LNCaP clone FGC (cell line): ENCODE results near the gene GNG7.
"Not testable (repeated sequence)": the region's sequence is repeated elsewhere in the genome, so short reads cannot be mapped to it uniquely, and the experiment has no call there.

ENCODE experiments used
- DNase-seq: peaks from one replicate; pipeline ENCODE4 v3.0.0-alpha.2; 2011; ENCODE audit warnings: low read depth
- H3K4me3 ChIP-seq: 2 replicates; pipeline ENCODE4 v1.5.1; 2011; ENCODE audit warnings: mild to moderate bottlenecking, low read depth, low read length, control low read depth
- TF ChIP-seq, protein P1 (sequence below): IDR thresholded peaks from 2 replicates; pipeline ENCODE4 v1.5.1; 2012; ENCODE audit warnings: mild to moderate bottlenecking; ENCODE audit not compliant: control insufficient read depth, insufficient read depth; ENCODE audit errors: extremely low read depth

The GNG7 gene

DNA sequence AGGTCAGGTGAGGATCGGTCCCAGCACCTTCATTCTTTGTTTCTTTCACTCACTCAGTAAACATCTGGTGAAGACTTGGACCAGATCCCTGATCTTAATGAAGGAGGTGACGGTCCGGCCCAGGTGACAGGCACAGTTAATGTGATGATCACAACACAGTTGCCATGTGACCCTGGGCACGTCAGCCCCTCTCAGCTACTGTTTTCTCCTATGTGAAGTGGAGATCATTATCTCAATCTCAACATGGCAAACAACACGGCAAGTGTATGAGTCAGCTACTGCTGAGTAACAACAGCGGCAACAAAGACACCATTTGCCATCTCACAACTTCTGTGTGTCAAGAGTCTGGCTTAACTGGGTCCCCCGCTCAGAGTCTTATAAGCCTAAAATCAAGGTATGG is 74.6 kb downstream of the GNG7 start:
- TF ChIP-seq, protein P1, sequence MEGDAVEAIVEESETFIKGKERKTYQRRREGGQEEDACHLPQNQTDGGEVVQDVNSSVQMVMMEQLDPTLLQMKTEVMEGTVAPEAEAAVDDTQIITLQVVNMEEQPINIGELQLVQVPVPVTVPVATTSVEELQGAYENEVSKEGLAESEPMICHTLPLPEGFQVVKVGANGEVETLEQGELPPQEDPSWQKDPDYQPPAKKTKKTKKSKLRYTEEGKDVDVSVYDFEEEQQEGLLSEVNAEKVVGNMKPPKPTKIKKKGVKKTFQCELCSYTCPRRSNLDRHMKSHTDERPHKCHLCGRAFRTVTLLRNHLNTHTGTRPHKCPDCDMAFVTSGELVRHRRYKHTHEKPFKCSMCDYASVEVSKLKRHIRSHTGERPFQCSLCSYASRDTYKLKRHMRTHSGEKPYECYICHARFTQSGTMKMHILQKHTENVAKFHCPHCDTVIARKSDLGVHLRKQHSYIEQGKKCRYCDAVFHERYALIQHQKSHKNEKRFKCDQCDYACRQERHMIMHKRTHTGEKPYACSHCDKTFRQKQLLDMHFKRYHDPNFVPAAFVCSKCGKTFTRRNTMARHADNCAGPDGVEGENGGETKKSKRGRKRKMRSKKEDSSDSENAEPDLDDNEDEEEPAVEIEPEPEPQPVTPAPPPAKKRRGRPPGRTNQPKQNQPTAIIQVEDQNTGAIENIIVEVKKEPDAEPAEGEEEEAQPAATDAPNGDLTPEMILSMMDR, result no peak
- DNase-seq, result no peak
- H3K4me3 ChIP-seq, result no peak overlapping the region

DNA sequence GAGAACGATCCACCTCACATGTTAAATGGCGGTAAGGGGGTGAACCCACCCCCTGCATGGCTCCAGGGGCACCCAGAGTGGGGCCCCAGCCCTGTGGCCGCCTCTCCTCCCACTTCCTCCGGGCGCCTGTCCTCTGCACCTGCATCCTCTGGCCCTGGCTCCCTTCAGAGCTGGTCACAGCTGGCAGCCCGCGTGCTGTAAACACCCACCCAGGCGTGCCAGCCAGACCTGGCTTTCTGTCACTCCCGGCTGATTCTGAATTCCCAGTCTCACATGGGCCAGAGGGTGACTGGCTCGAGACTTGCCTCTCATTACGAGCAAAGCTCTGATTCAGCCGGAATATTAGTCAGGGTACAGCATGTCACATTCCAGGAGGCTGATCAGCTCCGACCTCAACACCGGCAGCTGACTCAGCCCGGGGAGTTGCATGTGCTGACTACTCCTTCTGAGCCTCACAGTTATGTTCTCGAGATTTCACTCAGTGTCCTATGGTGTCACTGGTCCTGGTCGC is 75.1 kb downstream of the GNG7 start:
- TF ChIP-seq, protein P1, result no peak
- H3K4me3 ChIP-seq, result no peak overlapping the region
- DNase-seq, result no peak

DNA sequence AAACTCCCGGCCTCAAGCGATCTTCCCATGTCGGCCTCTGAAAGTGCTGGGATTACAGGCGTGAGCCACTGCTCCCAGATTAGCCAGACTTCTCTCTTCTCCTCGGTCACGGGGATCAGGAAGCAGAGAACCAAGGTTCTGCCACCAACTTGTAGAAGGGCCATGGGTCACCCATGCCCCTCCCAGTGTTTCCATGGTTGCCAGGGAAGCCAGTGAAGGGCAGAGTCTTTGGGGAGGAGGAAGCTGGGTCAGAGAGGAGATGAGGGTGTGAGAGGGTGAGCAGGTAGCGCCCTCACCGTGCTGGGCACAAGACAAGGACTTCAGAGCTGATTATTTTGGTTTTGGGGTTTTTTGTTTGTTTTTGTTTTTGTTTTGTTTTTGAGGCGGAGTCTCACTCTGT is 77.1 kb downstream of the GNG7 start:
- H3K4me3 ChIP-seq, result no peak overlapping the region
- TF ChIP-seq, protein P1, result no peak
- no peak for DNase-seq

DNA sequence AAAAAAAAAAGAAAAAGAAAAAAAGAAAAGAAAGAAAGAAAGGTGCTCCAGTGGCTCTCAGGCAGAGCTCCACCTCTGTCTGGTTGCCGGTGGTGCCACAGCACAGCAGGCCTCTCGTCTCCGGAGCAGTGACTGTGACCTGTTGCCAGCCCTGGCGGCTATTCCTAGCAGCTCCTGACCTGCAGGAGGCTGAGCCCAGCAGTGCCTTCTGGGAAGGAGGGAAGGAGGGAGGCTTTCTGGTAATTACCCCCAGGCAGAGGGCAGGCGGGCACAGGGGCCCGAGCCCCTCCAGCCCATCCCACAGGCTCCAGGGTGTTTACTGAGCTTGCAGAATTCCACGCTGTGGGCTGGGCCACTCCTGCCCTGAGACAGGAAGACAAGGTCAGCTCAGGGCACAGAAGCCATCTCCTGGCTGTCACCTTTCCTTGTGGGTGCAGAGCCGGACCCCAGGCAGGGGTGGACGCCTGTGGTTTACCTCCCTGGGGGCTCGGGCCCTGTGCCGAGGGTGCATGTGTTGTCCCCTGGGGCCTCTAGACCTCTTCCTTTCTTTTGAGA is 77.9 kb downstream of the GNG7 start:
- H3K4me3 ChIP-seq, result no peak overlapping the region
- TF ChIP-seq, protein P1, result no peak
- DNase-seq, result no peak

DNA sequence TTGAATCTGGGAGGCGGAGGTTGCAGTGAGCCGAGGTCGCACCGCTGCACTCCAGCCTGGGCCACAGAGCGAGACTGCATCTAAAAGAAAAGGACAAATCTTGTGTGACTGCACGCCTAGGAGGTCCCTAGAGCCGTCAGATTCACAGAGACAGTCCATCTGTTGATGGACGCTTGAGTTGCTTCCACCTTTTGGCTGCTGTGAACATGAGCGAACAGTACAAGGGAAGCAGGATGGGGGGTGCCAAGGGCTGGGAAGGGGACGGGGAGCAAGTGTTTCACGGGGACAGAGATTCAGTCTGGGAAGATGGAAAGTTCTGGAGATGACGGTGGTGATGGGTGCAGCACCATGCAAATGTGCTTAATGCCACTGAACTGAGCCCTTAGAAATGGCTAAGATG is 78.7 kb downstream of the GNG7 start:
- TF ChIP-seq, protein P1, result no peak
- no peak overlapping the region for H3K4me3 ChIP-seq
- DNase-seq, result no peak

- not testable (repeated sequence) for DNase-seq, H3K4me3 ChIP-seq
Observed at GRCh38 chr19:2622371-2622961, 80.0 kb downstream of the GNG7 start.

DNA sequence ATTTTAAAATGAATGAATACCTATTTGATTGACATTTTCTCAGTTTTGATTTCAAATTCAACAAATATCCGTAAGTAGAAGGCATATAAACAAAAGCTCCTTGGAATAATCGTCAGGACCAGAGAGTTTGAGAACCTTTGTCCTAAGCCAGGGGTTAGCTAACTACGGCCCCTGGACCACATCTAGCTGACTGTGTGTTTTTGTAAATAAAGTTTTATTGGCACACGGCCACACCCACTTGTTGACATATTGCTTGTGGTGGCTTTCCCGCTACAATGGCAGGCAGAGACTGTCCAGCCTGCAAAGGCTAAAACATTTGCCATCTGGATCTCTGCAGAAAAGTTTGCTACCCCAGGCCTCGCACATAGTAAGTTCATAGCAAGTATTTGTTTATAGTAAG is 83.4 kb downstream of the GNG7 start:
- H3K4me3 ChIP-seq, result no peak overlapping the region
- DNase-seq, result no peak
- TF ChIP-seq, protein P1, result no peak
